ENCODE data around the gene QRICH1. TPM values are rescaled to one million over a fixed set of nuclear protein-coding genes. Genes with fewer than 3 reads are reported as not detected.

QRICH1 gene
- total RNA-seq, 3 donors from 2014 or later, result 109 to 131 (median 114) TPM

DNA sequence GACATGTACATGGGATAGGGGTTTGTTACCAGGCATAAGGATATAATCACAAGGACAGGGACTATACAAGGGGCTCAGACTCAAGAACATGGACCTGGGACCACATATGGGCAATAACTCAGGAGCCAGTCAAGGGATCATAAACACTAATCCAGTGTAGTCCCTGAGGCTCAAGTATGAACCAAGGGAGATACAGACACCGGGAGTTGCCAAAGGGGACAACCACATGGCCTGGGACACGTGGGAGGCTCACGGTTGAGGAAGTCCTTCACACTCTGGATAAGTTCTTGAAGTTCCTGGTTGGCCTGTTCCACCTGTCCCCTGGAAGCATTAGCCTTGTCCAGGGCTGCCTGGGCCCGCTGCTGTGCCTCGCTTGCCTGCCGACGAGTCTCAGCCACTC lies 28.6 kb upstream of the QRICH1 start:
- ATAC-seq (no peak), DNase-seq (no peak)
- peaks cover 18% of the 10 kb centered on the region for H3K4me1 Mint-ChIP-seq (ENCODE audit: low read depth)
- H3K4me3 Mint-ChIP-seq, result peak overlapping the region; percentile 87
- no peaks in the 10 kb centered on the region for H3K27me3 Mint-ChIP-seq (ENCODE audit: low read depth)
- no peaks in the 10 kb centered on the region for H3K9me3 Mint-ChIP-seq
- peaks cover 5% of the 10 kb centered on the region for H3K36me3 Mint-ChIP-seq (ENCODE audit: insufficient read depth)

DNA sequence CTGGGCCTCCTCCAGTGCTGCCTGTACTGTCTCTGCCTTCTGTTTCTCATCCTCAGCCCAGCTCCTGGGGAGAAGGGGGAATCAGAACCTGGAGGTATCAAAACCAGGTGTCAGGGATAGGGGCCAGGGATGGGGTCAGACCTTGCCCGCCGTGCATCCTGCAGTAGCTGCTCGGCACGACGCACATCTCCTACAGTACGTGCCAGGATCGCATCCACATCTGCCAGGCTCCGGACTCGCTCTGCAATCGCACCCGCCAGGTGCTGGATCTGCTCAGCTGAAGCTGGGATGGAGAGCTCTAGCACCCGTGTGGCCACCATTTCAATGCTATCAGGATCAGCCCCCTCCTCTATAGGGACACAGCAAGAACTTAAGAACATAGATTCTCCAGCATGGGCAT lies 28.2 kb upstream of the QRICH1 start:
- DNase-seq (no peak), ATAC-seq (no peak)
- H3K4me3 Mint-ChIP-seq, result peak overlapping the region; percentile 87
- H3K27me3 Mint-ChIP-seq (ENCODE audit: low read depth), result no peaks in the 10 kb centered on the region
- H3K4me1 Mint-ChIP-seq (ENCODE audit: low read depth), result peaks cover 18% of the 10 kb centered on the region
- no peaks in the 10 kb centered on the region for H3K9me3 Mint-ChIP-seq
- H3K36me3 Mint-ChIP-seq (ENCODE audit: insufficient read depth), result peaks cover 7% of the 10 kb centered on the region

GRCh38 chr3:49121132-49121736 lies 27.4 kb upstream of the QRICH1 start:
- DNase-seq (no peak), ATAC-seq (no peak)
- Mint-ChIP-seq H3K4me3 (peak overlapping the region; percentile 87), H3K36me3 (ENCODE audit: insufficient read depth) (peaks cover 12% of the 10 kb centered on the region), H3K27me3 (ENCODE audit: low read depth) (no peaks in the 10 kb centered on the region), H3K4me1 (ENCODE audit: low read depth) (peaks cover 18% of the 10 kb centered on the region), H3K9me3 (no peaks in the 10 kb centered on the region)

- H3K36me3 Mint-ChIP-seq (ENCODE audit: insufficient read depth), result peaks cover 18% of the 10 kb centered on the region
These were observed 26.7 kb upstream of the QRICH1 start, which contains the start of gene USP19 for GRCh38 chr3:49120438-49121131. TSS of gene USP19 (minus strand) at chr3:49120823. CDS start at chr3:49119145, 1,678 bp downstream.

DNA sequence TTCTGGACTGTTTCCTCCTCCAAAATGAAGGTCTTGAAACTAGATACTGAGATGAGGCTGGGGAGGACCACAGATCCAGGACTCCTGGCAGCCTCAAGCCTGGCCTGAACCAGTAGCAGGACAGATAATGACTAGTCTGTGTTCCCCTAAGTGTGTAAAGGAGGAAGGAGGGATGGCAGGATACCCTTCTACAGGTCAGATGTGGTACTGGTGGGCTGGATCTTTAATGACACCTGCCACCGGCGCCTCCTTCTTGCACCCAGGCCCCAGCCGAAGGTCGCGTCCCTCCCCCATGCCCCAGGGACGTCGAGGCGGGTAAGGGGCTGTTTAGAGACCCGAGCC lies 26.2 kb upstream of the QRICH1 start:
- peaks cover 23% of the 10 kb centered on the region for H3K36me3 Mint-ChIP-seq (ENCODE audit: insufficient read depth)
- H3K27me3 Mint-ChIP-seq (ENCODE audit: low read depth), result no peaks in the 10 kb centered on the region
- H3K4me1 Mint-ChIP-seq (ENCODE audit: low read depth), result peaks cover 18% of the 10 kb centered on the region
- H3K4me3 Mint-ChIP-seq, result peak overlapping the region; percentile 87
- H3K9me3 Mint-ChIP-seq, result no peaks in the 10 kb centered on the region
- ATAC-seq (peak; percentile 5 to 9), DNase-seq (no peak)

More at GRCh38 chr3:49120438-49121131, 26.7 kb upstream of the QRICH1 start, which contains the start of gene USP19:
- Mint-ChIP-seq H3K4me1 (ENCODE audit: low read depth) (peaks cover 18% of the 10 kb centered on the region), H3K9me3 (no peaks in the 10 kb centered on the region), H3K4me3 (peak within 1 kb of the TSS; percentile 87), H3K27me3 (ENCODE audit: low read depth) (no peaks in the 10 kb centered on the region)
- ATAC-seq (peak; percentile 95), DNase-seq (peak; percentile 91)

DNA sequence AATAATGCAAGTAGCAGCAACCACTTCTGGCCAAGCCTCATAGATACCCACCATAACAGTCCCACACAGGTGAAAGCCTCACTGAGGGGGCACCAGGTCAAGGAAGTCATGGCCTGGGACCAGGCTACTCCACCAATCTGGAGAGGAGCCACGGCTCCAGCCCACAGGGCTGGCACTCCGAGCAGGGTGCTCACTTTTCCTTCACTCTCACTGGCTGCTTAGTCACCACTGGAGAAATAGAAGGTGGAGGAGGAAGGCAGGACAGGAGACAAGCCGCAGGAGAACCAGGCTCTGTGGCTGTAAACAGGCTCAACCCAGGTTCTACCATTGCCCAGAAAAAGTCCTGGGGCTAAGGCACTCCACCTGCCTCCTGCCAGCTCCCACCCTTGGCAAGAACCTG lies 25.6 kb upstream of the QRICH1 start:
- no peaks in the 10 kb centered on the region for H3K9me3 Mint-ChIP-seq
- no peaks in the 10 kb centered on the region for H3K27me3 Mint-ChIP-seq (ENCODE audit: low read depth)
- H3K36me3 Mint-ChIP-seq (ENCODE audit: insufficient read depth), result peaks cover 28% of the 10 kb centered on the region
- ATAC-seq, result no peak
- DNase-seq, result no peak
- peaks cover 18% of the 10 kb centered on the region for H3K4me1 Mint-ChIP-seq (ENCODE audit: low read depth)
- H3K4me3 Mint-ChIP-seq, result peak overlapping the region; percentile 87

- Mint-ChIP-seq H3K4me3 (peak overlapping the region; percentile 87), H3K36me3 (ENCODE audit: insufficient read depth) (peaks cover 30% of the 10 kb centered on the region), H3K4me1 (ENCODE audit: low read depth) (peaks cover 18% of the 10 kb centered on the region), H3K9me3 (no peaks in the 10 kb centered on the region), H3K27me3 (ENCODE audit: low read depth) (no peaks in the 10 kb centered on the region)
- DNase-seq (no peak), ATAC-seq (no peak)
These were observed 25.2 kb upstream of the QRICH1 start for GRCh38 chr3:49119036-49119435.

DNA sequence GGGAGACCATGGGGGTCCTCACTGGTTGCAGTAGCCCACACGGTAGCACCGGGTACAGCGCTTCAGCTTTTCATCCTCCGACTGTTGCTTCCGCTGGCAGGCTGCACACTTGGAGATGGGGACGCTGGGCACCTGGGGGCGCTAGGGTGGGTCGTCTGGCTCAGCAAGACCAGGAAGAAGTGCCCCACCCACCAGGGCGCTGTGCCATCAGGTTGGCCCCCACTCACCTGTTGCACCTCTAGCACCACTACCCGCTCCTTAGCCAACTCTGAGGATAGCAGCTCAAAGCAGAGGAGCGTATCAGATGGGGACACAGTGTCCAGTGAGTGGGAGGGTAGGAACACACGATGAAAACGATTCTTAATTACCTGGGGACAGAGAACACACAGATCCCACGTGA lies 18.4 kb upstream of the QRICH1 start:
- Mint-ChIP-seq H3K36me3 (ENCODE audit: insufficient read depth) (peaks cover 38% of the 10 kb centered on the region), H3K4me3 (no peak overlapping the region), H3K27me3 (ENCODE audit: low read depth) (no peaks in the 10 kb centered on the region), H3K9me3 (no peaks in the 10 kb centered on the region), H3K4me1 (ENCODE audit: low read depth) (peaks cover 1% of the 10 kb centered on the region)
- DNase-seq, result no peak
- no peak for ATAC-seq

- Mint-ChIP-seq H3K9me3 (no peaks in the 10 kb centered on the region), H3K4me3 (no peak overlapping the region), H3K36me3 (ENCODE audit: insufficient read depth) (peaks cover 34% of the 10 kb centered on the region), H3K27me3 (ENCODE audit: low read depth) (no peaks in the 10 kb centered on the region), H3K4me1 (ENCODE audit: low read depth) (peaks cover 1% of the 10 kb centered on the region)
- no peak for DNase-seq
- ATAC-seq, result no peak
These were observed 17.5 kb upstream of the QRICH1 start for GRCh38 chr3:49111347-49111746.

GRCh38 chr3:49110780-49111179 lies 16.9 kb upstream of the QRICH1 start:
- no peak for ATAC-seq
- Mint-ChIP-seq H3K9me3 (no peaks in the 10 kb centered on the region), H3K4me3 (no peak overlapping the region), H3K36me3 (ENCODE audit: insufficient read depth) (peaks cover 28% of the 10 kb centered on the region), H3K27me3 (ENCODE audit: low read depth) (no peaks in the 10 kb centered on the region), H3K4me1 (ENCODE audit: low read depth) (peaks cover 2% of the 10 kb centered on the region)
- DNase-seq, result no peak

GRCh38 chr3:49108346-49108745 lies 14.5 kb upstream of the QRICH1 start:
- DNase-seq, result no peak
- Mint-ChIP-seq H3K4me1 (ENCODE audit: low read depth) (peaks cover 25% of the 10 kb centered on the region), H3K4me3 (no peak overlapping the region)

DNA sequence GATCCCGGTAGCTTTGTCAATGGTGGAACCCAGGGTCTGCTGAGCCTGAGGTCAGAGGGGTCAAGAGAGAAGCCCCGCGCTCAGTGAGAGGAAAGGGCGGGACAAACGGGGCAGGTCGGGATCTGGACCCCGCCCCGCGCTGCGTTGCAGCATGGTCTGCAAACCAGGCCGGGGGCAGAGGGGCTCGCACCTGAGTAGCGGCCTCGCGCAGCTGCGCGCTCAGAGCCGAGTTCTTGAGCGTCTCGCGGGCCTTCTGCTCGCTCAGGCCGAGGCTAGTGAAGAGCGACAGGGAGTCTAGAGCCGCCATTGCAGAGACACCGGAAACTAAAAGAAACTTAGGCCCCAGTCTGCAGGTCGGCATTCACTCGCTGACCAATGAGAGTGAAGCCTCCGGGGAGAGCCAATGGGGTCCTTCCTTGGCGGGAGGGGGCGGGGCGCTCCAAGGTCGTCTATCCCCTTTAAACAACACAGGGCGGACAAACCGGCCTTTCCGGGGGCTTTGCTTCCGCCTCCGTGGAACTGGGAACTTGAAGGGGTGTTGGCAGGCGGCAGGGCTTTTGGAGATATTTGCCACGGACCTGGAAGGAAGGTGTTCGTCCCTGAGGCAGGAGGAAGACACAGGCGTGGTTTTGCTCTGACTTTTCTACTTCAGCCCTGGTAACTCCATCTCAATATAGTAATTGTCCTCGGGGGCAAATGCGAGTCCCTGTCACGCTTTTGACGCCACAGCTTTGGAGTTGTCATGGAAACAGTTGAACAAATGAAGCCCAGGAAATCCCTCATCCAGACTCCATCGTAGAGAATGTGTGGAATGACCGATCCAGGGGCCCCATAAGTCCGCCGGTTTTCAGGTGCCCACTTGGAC lies 10.8 kb upstream of the QRICH1 start, which contains the start of gene QARS1:
Gene QARS1 (minus strand): TSS at position 331 of the 865 bp plus-strand sequence. CDS start 24 bp downstream, at position 307.
- H3K4me1 Mint-ChIP-seq (ENCODE audit: low read depth), result peaks cover 29% of the 10 kb centered on the region
- no peaks in the 10 kb centered on the region for H3K27me3 Mint-ChIP-seq (ENCODE audit: low read depth)
- peak within 1 kb of the TSS; percentile 98 for H3K4me3 Mint-ChIP-seq
- ATAC-seq (peak; percentile 98 to 99), DNase-seq (peak; percentile 79)
- H3K36me3 Mint-ChIP-seq (ENCODE audit: insufficient read depth), result peaks cover 22% of the 10 kb centered on the region
- H3K9me3 Mint-ChIP-seq, result no peaks in the 10 kb centered on the region

More at GRCh38 chr3:49108346-49108745, 14.5 kb upstream of the QRICH1 start:
- peaks cover 15% of the 10 kb centered on the region for H3K36me3 Mint-ChIP-seq (ENCODE audit: insufficient read depth)
- no peaks in the 10 kb centered on the region for H3K27me3 Mint-ChIP-seq (ENCODE audit: low read depth)
- no peak for ATAC-seq
- H3K9me3 Mint-ChIP-seq, result no peaks in the 10 kb centered on the region

DNA sequence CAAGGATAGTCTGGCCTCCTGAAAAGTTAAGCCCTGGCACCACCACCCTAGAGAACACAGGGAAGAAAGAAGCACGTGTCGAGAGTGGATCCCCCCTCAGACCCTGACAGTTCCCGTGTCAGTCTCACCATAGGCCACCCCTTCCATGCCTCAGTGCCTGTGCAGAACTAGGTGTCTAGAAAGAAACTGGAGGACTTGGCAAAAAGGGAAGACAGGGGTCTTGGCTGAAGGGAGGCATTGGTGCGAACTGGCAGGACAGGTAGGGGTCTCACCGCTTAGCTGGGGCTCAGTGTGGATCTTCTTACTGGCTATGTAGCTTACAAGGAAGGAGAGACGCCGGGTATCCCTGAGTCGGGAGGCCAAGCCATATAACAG lies 10.2 kb upstream of the QRICH1 start:
- Mint-ChIP-seq H3K27me3 (ENCODE audit: low read depth) (no peaks in the 10 kb centered on the region), H3K9me3 (no peaks in the 10 kb centered on the region), H3K36me3 (ENCODE audit: insufficient read depth) (peaks cover 21% of the 10 kb centered on the region), H3K4me3 (peak overlapping the region; percentile 98), H3K4me1 (ENCODE audit: low read depth) (peaks cover 29% of the 10 kb centered on the region)
- no peak for DNase-seq
- peak in 1 of 2 donors; percentile 1 for ATAC-seq

- H3K9me3 Mint-ChIP-seq, result no peaks in the 10 kb centered on the region
- DNase-seq (no peak), ATAC-seq (no peak)
- H3K4me3 Mint-ChIP-seq, result no peak overlapping the region
- H3K4me1 Mint-ChIP-seq (ENCODE audit: low read depth), result peaks cover 25% of the 10 kb centered on the region
- no peaks in the 10 kb centered on the region for H3K27me3 Mint-ChIP-seq (ENCODE audit: low read depth)
- H3K36me3 Mint-ChIP-seq (ENCODE audit: insufficient read depth), result peaks cover 28% of the 10 kb centered on the region
These were observed 6.3 kb upstream of the QRICH1 start for GRCh38 chr3:49100046-49100615.

Data from activated T-cell treated with anti-CD3 and anti-CD28 coated beads, Interleukin-2, amount 50 U/mL, for 4 hours (primary cell).